HG03159 (cell line): ENCODE data around the gene C5orf52.
"Not testable (repeated sequence)": the region's sequence is repeated elsewhere in the genome, so short reads cannot be mapped to it uniquely, and the experiment has no call there.

Experiments used
- ATAC-seq: cut with Tn5 transposase; IDR thresholded peaks from one replicate; pipeline ENCODE4 v1.9.1; 2021; ENCODE audit warnings: mild to moderate bottlenecking, moderate library complexity; ENCODE audit not compliant: unreplicated experiment

The C5orf52 gene

DNA sequence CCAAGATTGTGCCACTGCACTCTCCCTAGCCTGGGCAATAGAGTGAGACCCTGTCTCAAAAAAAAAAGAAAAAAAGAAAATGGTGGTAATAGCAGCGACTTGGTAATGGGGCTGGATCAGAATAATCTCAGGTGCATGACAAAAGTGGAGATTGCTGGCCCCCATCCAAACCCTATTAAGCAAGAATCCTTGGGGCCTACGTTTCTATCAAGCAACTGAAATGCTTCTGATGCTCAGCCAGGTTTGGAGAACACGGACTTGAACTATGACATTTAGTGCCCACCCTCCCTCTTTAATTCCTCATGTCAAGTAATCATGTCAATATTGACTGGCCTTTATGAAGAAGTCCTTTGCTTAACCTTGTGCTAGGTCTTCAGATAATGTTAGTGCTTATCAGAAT lies 6.6 kb downstream of the C5orf52 start:
- ATAC-seq = no peak

GRCh38 chr5:157679801-157680200 lies 8.5 kb downstream of the C5orf52 start:
- no peak for ATAC-seq

DNA sequence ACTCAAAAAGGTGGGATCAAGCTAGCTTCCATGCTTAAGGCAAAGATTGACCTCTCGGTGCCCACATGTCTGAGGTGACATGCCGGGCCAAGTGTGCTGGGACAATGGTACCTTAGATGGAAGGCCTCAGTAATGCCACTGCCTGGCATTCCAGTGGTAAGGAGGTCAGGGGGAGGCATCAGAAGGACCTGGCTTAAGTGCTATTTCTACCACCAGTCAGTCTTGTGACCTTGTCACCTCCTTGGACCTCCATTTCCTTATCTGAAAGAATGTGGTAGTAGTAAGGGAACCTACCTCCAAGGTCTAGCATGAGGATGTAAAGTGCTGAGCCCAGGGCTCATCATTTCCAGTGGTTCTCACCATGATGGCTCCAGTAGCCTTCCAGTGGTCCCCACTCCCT lies 8.9 kb downstream of the C5orf52 start:
- no peak for ATAC-seq

DNA sequence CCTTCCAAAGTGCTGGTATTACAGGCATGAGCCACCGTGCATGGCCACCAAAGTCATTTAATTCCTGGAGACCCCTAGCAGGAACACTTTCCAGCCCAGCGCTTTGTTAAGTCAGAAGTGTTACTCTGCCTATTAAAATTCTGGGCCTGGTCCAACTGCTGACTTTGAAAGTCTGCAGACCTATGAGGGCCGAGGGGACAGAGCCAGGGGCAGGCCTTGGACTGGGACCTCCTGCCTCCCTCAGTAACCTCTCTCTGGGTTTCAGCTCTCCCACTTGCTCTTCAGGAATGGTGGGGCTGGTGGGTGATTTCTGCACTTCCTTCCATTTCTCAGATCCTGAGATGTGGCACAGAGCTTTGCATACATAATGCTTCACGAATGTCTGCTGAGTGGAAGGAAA lies 9.7 kb downstream of the C5orf52 start:
- ATAC-seq = no peak

- ATAC-seq = no peak
These were observed 10.9 kb downstream of the C5orf52 start for GRCh38 chr5:157682257-157682656.

DNA sequence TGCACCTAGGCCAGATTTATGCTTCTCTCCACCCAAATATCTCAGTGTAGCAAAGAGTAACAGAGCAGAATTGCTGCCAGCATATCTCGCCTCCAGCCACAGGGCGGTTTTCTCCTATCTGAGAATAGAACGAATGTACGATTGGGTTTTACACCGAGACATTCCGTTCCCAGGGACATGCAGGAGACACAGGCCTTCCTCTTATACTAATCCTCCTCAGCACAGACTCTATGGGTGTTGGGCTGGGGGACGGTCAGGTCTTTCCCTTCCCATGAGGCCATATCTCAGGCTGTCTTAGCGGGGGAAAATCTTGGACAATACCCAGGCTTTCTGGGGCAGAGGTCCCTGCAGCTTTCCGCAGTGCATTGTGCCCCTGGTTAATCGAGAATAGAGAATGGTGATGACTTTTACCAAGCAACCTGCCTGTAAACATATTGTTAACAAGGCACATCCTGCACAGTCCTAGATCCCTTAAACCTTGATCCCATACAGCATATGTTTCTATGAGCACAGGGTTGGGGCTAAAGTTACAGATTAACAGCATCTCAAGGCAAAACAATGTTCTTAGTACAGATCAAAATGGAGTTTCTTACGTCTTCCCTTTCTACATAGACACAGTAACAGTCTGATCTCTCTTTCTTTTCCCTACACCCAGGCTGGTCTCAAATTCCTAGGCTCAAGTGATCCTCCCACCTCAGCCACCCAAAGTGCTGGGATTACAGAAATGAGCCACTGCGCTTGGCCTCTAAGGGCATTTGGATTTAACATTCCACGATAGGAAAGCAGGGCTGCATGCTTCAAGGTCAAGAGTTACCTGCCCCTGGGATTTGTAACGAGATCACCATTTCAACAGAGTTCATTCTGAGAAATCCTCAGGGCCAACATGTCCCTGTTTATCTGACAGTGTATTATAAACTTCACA lies 15.2 kb downstream of the C5orf52 start:
- not testable (repeated sequence) for ATAC-seq

DNA sequence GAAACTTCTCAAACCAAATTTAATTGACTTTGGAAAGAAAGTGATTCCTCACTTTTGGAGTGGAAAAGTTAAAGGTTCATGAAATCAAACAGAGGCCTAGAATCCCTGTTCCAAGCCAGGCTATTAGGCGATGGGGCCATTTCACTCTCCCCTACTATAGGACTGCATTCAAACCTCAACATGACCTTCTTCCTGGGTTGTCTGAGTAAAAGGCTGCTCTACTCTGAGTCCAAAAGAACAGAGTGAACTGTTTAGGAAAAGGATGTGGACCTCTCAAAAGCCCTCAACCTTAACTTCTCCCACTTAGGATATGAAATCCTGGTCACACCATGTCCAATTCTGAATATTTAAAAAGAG lies 15.8 kb downstream of the C5orf52 start:
- ATAC-seq = no peak

DNA sequence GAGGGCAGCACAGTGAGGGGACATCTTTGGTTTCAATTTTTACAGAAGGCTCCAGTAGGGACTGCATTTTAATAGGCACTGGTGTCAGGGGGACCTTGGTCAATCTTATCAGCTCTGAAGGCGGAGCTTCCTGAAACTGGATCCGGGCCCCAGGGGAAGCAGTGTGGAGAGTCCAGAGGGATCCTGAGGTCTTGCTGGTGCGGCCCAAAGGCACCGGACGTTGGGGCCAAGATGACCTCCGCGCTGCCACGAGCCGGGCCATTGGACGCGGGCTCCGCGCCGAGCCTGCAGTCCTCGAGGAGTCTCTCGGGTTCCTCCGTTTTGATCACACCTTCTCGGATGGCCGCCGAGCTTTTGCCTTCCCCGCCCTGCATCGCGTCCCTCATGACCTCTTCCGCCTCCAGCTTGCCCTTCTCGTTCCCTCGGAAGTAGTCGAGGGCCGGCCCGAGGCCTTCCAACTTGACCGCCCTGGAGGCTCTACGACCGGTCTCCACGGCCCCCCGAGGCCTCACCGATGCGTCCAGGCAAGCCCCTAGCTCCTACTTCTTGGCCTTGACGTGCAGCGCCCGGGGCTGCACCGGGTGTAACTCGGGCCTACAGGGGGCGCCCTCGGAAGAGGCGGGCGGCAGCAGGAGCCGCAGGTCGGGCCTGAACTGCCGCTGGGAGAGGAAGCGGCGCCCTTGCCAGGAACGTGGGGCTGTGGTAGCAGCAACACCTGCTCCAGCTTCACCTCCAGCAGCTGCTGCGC lies 18.8 kb downstream of the C5orf52 start:
- ATAC-seq = no peak

DNA sequence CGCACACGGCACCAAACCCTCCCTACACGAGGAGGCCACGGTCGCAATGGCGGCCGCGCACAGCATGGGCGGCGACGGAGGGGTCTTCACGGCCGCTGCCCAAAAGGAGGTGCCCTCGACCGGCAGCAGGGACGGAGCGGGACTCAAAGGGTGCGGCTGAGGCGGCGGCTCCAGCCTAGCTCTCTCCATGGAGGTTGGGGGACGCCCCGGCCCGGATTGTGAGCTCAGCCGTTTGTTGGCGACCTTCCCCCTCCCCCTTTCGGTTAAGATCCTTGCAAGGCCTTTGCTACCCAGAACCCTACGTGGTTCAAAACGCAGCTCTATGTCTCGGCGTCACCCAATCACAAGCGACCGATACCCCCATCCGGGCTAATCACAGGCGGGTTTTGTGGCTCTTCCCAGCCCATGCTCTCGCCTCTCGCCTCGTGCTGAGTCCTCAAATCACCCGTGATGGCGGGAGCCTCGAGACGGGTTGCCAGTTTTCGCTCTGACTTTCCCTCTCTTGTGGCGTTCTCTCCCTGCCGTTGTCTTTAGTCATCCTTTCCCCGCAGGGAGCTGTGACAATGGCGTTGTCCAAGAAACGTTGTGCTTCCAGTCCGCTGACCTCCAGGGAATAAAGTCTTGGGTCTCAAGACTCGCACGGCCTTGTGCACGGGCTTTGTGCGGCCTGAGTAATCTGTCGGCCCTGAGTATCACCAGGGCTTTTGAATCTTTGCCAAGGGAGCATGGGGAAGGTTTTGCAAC lies 19.5 kb downstream of the C5orf52 start:
- ATAC-seq = no peak

GRCh38 chr5:157693816-157694215 lies 22.5 kb downstream of the C5orf52 start:
- ATAC-seq = not testable (repeated sequence)

DNA sequence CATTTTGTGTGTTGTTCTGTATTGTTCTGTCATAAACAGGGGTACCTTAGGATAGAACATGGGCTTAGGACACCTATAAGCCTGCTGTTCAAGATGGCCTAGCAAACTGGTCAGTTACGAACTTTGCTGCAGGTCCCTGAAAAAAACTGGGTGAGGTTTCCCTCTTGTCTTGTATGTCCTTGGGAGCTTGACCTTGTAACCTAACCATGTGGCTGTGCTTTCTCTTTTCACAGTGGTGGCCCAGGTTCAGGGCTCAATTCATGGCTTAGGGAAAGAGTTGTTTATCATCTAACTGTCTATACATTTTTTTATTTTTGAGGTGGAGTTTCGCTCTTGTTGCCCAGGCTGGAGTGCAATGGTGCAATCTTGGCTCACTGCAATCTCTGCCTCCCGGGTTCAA lies 24.8 kb downstream of the C5orf52 start:
- ATAC-seq = not testable (repeated sequence)

- ATAC-seq = not testable (repeated sequence)
These were observed 27.3 kb downstream of the C5orf52 start for GRCh38 chr5:157698674-157699073.

DNA sequence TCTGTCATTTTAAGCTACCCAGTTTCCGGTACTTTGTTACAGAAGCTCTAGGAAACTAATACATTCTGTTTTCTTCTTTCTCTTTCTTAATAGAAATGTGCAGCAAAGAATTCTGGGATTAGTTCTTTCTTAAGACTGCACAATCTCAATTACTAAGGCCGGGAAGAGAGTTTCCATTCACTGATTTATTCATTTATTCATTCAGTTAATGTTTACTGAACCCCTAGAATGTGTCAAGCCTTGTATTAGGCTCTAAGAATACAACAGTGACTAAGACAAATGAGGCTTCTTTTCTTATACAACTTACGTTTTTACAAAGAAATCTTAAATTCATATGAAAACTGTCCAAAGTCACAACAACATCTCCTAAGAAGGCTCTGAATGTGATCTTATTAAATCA lies 32.4 kb downstream of the C5orf52 start:
- ATAC-seq = no peak

DNA sequence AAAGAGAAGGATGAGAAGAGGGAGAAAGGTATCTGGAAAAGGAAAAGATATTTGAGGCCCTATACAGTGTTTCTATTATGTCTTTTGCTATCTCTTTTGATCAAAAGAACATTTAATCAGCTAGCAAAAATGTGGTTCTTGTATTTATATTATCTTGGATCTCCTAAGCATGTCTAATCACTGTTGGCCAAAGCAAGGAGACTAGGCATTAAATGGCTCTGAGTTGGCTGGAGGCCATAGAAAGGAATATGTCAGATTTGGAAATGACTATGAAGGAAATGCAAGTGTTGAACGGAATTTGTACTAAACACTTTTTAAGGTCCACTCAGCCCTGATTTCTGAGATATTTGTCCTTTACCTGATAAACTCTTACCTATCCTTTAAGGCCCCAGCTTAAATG lies 37.5 kb downstream of the C5orf52 start:
- no peak for ATAC-seq

- no peak for ATAC-seq
These were observed 38.0 kb downstream of the C5orf52 start for GRCh38 chr5:157709346-157709745.

- no peak for ATAC-seq
These were observed 39.1 kb downstream of the C5orf52 start for GRCh38 chr5:157710431-157710830.

GRCh38 chr5:157710882-157711281 lies 39.5 kb downstream of the C5orf52 start:
- ATAC-seq = no peak

DNA sequence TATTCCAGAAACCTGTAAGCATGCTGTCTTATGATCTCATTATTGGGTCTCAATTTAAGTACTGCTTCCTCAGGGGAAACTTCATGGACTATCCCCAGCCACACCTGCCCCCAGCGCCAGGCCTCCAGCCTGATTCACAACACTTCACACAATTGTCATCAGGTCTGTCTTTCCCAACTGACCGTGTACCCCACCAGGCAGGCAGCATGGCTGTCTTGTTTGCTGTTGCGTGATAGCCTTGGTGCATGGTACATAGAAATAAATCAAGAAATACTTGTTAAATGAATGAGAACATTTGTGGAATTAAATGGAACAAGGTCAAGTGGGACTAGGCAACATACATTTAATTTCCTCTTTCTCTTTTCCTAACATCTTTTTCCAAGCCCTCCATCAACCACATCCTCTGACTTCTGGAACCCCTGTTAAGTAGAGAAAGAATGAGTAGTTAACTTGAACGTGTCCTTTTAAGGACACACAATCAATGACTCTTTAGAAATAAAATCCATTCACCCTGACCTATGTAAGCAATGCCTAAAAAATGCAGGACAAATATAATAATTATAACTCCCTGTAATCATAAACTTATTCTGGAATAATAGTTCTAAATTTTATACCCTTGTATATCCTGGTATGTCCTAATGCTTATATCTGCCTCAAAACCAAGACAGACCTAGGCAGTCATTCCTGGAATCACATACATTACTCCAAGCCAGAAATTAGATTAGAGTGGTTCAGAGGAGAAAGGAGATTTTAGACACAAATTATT lies 42.7 kb downstream of the C5orf52 start:
- no peak for ATAC-seq

DNA sequence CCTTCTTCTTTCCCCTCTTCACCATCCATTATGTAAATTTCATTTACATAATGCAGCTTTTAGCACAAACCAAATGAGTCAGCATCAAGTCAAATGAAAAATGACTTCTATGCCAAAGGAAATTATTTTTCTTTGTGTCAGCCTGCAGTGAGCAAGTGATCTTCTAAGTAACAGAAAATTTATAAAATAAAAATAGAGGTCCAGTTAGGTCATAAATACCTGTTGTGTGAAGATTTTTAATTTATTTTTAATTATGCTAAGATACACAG lies 43.2 kb downstream of the C5orf52 start:
- no peak for ATAC-seq

DNA sequence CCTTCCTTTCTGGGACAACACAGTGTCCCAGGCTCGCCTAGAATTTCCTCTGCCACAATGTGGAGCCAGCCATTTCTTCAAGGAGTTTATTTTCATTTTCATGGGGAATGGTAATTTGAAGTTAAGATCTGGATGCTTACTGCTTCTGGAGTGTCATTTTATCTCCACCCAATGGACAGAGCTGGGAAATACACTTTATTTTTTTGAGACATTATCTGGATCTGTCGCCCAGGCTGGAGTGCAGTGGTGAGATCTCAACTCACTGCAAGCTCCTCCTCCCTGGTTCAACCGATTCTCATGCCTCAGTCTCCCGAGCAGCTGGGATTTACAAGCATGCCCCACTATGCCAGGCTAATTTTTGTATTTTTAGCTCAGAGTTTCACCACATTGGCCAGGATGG lies 47.2 kb downstream of the C5orf52 start:
- no peak for ATAC-seq

- ATAC-seq = no peak
These were observed 47.9 kb downstream of the C5orf52 start for GRCh38 chr5:157719245-157719644.
